HepG2 (cell line): ENCODE data around the gene MTOR. TPM values are rescaled to one million over a fixed set of nuclear protein-coding genes. Genes with fewer than 3 reads are reported as not detected.

ENCODE experiments used
- BHLHE40 ChIP-seq: IDR thresholded peaks from 2 replicates; pipeline ENCODE4 v1.6.1; 2011; ENCODE audit warnings: low read length, improper control_type of control experiment
- FOSL1 ChIP-seq: sonication (generic); formaldehyde crosslinking; IDR thresholded peaks from 2 replicates; pipeline ENCODE4 v1.9.0; 2021; ENCODE audit warnings: missing genetic modification reagents, borderline replicate concordance
- ISL2 ChIP-seq: sonication (generic); formaldehyde crosslinking; IDR thresholded peaks from 2 replicates; pipeline ENCODE4 v1.5.0; 2020; ENCODE audit warnings: missing genetic modification reagents
- NFIC ChIP-seq: IDR thresholded peaks from 2 replicates; pipeline ENCODE4 v1.6.1; 2012; ENCODE audit warnings: mild to moderate bottlenecking, low read length, inconsistent platforms
- NFKB2 ChIP-seq: sonication (generic); formaldehyde crosslinking; IDR thresholded peaks from 2 replicates; pipeline ENCODE4 v1.4.0; 2020; ENCODE audit warnings: missing genetic modification reagents, borderline replicate concordance
- ZNF451 ChIP-seq: sonication (generic); formaldehyde crosslinking; IDR thresholded peaks from 2 replicates; pipeline ENCODE4 v1.5.0; 2020; ENCODE audit warnings: mild to moderate bottlenecking, missing genetic modification reagents
- polyA plus RNA-seq, 8 experiments: library from polyadenylated mRNA; depleted of rRNA in 3 of 8; stranded (reverse) in 7 of 8; unstranded in 1 of 8; fragments of >200 nt; fragmentation: Illumina TruSeq in 4 of 8; extraction: Trizol in 4 of 8; gene quantifications; 2 replicates each; pipeline versions ENCODE4 v1.2.1 to v1.2.3, GENCODE V29; 2011 to 2016; ENCODE audit warnings: low read depth in 4 of 8, missing spikeins in 1 of 8, mixed read lengths in 1 of 8; ENCODE audit not compliant: insufficient read depth in 1 of 8
- total RNA-seq, 5 experiments: library from RNA; depleted of rRNA; stranded (reverse); fragments of >200 nt; fragmentation: Illumina TruSeq; extraction: Trizol; gene quantifications; 2 replicates each; pipeline ENCODE4 v1.2.3, GENCODE V29; 2016; ENCODE audit warnings: low read depth in 1 of 5
- TF ChIP-seq, protein P1 (sequence below), 2 experiments: sonication (generic) in 1 of 2; formaldehyde crosslinking in 1 of 2; IDR thresholded peaks; 2 replicates each; pipeline versions ENCODE4 v1.6.1 to v1.9.0; 2014 to 2022; ENCODE audit warnings: antibody characterized with exemption in 1 of 2, borderline replicate concordance in 1 of 2, inconsistent platforms in 1 of 2, low read depth in 1 of 2, missing genetic modification reagents in 1 of 2
- TF ChIP-seq, protein P2 (sequence below): sonication (generic); formaldehyde crosslinking; IDR thresholded peaks from 2 replicates; pipeline ENCODE4 v1.4.0; 2020; ENCODE audit warnings: mild to moderate bottlenecking, missing genetic modification reagents
- TF ChIP-seq, protein P3 (sequence below): sonication (generic); formaldehyde crosslinking; IDR thresholded peaks from 2 replicates; pipeline ENCODE4 v1.5.0; 2020; ENCODE audit warnings: mild to moderate bottlenecking, missing genetic modification reagents, borderline replicate concordance
- TF ChIP-seq, protein P4 (sequence below): IDR thresholded peaks from 2 replicates; pipeline ENCODE4 v1.6.1; 2016; ENCODE audit warnings: missing genetic modification reagents, missing compliant biosample characterization
- TF ChIP-seq, protein P5 (sequence below): sonication (generic); formaldehyde crosslinking; IDR thresholded peaks from 2 replicates; pipeline ENCODE4 v1.4.0; 2020; ENCODE audit warnings: low read depth, mild to moderate bottlenecking, missing genetic modification reagents

Gene MTOR
- total and polyA plus RNA-seq, 2 of the 13 experiments (the other 11 are each of a cell fraction or from before 2014, with no cell fraction given): 24.6 to 34.6 TPM

DNA sequence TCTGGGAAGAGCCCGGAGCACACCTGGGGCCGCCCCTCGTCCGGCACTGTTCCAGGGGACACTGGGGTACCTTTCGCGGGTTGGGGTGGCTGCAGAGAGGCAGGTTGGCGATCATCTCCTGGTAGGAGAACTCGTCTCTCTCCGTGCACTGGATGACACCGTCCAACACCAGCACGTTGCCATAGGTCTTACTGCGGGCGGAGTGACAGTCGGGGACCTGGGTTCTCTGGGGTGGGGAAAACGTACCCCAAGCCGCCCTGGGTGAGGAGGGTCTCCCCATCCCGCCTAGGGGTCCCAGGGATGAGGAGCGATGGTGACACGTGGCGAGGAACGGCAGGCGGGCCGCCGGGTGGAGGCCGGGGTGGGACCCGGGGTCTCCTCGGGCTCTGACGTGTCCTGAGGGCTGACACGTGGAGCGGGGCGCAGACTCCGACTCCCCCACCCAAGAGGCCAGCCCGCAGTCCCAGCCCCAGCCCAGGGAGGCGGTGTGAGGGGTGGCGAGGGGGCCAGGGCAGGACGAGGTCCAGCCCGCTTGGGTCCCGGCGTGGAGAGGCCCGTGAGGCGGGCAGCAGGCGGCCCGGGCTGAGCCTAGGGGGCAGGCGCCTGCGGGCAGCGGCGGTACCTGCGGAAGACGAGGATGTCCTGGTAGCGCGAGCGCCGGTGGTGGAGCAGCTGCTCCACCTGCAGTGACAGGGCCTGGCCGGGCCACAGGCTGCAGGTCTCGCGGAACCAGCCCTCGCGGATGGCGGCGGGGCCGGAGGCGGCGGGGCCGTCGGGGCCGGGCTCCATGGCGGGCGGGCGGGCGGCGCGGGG, 203.0 kb downstream of the MTOR start (continued):
- TF ChIP-seq, protein P1, sequence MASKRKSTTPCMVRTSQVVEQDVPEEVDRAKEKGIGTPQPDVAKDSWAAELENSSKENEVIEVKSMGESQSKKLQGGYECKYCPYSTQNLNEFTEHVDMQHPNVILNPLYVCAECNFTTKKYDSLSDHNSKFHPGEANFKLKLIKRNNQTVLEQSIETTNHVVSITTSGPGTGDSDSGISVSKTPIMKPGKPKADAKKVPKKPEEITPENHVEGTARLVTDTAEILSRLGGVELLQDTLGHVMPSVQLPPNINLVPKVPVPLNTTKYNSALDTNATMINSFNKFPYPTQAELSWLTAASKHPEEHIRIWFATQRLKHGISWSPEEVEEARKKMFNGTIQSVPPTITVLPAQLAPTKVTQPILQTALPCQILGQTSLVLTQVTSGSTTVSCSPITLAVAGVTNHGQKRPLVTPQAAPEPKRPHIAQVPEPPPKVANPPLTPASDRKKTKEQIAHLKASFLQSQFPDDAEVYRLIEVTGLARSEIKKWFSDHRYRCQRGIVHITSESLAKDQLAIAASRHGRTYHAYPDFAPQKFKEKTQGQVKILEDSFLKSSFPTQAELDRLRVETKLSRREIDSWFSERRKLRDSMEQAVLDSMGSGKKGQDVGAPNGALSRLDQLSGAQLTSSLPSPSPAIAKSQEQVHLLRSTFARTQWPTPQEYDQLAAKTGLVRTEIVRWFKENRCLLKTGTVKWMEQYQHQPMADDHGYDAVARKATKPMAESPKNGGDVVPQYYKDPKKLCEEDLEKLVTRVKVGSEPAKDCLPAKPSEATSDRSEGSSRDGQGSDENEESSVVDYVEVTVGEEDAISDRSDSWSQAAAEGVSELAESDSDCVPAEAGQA (IDR thresholded peaks at IDR 0.05; ENCODE audit: low read depth): no peak
- TF ChIP-seq, protein P1 (CRISPR knock-in tag; IDR thresholded peaks at IDR 0.05; ENCODE audit: borderline replicate concordance): peak; percentile 36; the same call in 1 of the 2 replicates
- TF ChIP-seq, protein P2, sequence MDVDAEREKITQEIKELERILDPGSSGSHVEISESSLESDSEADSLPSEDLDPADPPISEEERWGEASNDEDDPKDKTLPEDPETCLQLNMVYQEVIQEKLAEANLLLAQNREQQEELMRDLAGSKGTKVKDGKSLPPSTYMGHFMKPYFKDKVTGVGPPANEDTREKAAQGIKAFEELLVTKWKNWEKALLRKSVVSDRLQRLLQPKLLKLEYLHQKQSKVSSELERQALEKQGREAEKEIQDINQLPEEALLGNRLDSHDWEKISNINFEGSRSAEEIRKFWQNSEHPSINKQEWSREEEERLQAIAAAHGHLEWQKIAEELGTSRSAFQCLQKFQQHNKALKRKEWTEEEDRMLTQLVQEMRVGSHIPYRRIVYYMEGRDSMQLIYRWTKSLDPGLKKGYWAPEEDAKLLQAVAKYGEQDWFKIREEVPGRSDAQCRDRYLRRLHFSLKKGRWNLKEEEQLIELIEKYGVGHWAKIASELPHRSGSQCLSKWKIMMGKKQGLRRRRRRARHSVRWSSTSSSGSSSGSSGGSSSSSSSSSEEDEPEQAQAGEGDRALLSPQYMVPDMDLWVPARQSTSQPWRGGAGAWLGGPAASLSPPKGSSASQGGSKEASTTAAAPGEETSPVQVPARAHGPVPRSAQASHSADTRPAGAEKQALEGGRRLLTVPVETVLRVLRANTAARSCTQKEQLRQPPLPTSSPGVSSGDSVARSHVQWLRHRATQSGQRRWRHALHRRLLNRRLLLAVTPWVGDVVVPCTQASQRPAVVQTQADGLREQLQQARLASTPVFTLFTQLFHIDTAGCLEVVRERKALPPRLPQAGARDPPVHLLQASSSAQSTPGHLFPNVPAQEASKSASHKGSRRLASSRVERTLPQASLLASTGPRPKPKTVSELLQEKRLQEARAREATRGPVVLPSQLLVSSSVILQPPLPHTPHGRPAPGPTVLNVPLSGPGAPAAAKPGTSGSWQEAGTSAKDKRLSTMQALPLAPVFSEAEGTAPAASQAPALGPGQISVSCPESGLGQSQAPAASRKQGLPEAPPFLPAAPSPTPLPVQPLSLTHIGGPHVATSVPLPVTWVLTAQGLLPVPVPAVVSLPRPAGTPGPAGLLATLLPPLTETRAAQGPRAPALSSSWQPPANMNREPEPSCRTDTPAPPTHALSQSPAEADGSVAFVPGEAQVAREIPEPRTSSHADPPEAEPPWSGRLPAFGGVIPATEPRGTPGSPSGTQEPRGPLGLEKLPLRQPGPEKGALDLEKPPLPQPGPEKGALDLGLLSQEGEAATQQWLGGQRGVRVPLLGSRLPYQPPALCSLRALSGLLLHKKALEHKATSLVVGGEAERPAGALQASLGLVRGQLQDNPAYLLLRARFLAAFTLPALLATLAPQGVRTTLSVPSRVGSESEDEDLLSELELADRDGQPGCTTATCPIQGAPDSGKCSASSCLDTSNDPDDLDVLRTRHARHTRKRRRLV (CRISPR knock-in tag): no peak
- TF ChIP-seq, protein P3, sequence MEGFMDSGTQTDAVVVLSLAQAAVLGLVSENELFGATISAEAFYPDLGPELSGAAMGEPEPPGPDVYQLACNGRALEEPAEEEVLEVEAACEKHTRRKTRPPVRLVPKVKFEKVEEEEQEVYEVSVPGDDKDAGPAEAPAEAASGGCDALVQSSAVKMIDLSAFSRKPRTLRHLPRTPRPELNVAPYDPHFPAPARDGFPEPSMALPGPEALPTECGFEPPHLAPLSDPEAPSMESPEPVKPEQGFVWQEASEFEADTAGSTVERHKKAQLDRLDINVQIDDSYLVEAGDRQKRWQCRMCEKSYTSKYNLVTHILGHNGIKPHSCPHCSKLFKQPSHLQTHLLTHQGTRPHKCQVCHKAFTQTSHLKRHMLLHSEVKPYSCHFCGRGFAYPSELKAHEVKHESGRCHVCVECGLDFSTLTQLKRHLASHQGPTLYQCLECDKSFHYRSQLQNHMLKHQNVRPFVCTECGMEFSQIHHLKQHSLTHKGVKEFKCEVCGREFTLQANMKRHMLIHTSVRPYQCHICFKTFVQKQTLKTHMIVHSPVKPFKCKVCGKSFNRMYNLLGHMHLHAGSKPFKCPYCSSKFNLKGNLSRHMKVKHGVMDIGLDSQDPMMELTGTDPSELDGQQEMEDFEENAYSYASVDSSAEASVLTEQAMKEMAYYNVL (CRISPR knock-in tag): no peak
- TF ChIP-seq ZNF451 (CRISPR knock-in tag): no peak
- TF ChIP-seq, protein P4, sequence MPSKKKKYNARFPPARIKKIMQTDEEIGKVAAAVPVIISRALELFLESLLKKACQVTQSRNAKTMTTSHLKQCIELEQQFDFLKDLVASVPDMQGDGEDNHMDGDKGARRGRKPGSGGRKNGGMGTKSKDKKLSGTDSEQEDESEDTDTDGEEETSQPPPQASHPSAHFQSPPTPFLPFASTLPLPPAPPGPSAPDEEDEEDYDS: no peak
- 0 out of 2 replicates have a peak, but pooled peaks have one; percentile 27 for TF ChIP-seq NFKB2 (CRISPR knock-in tag)
- TF ChIP-seq NFIC: no peak
- TF ChIP-seq ISL2: peak; percentile 19; the same call in 1 of the 2 replicates
- TF ChIP-seq, protein P5, sequence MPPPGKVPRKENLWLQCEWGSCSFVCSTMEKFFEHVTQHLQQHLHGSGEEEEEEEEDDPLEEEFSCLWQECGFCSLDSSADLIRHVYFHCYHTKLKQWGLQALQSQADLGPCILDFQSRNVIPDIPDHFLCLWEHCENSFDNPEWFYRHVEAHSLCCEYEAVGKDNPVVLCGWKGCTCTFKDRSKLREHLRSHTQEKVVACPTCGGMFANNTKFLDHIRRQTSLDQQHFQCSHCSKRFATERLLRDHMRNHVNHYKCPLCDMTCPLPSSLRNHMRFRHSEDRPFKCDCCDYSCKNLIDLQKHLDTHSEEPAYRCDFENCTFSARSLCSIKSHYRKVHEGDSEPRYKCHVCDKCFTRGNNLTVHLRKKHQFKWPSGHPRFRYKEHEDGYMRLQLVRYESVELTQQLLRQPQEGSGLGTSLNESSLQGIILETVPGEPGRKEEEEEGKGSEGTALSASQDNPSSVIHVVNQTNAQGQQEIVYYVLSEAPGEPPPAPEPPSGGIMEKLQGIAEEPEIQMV: no peak
- TF ChIP-seq FOSL1 (CRISPR knock-in tag): no peak
- TF ChIP-seq BHLHE40: no peak
